HS-27A (cell line): Measurements from ENCODE around the gene P2RY13.

Source experiments
- DNase-seq: peaks from one replicate; pipeline ENCODE4 v3.0.0-alpha.2; 2012; ENCODE audit warnings: low read depth, missing footprints

P2RY13 gene

GRCh38 chr3:151329363-151329762, at the start of gene P2RY13:
Gene P2RY13, minus strand, starts transcription at chr3:151329549. Its CDS starts 21 bp downstream, at chr3:151329528.
- no peak for DNase-seq

- no peak for DNase-seq
Measured at GRCh38 chr3:151377768-151378385, 48.5 kb upstream of the P2RY13 start.

- DNase-seq = no peak
Measured at GRCh38 chr3:151372063-151372820, 42.9 kb upstream of the P2RY13 start.

- no peak for DNase-seq
Measured at GRCh38 chr3:151371526-151371925, 42.2 kb upstream of the P2RY13 start.

- no peak for DNase-seq
Measured at GRCh38 chr3:151367448-151367847, 38.1 kb upstream of the P2RY13 start.

- no peak for DNase-seq
Measured at GRCh38 chr3:151366993-151367392, 37.6 kb upstream of the P2RY13 start.

- DNase-seq = no peak
Measured at GRCh38 chr3:151362751-151363174, 33.4 kb upstream of the P2RY13 start.

GRCh38 chr3:151357463-151357850, 28.1 kb upstream of the P2RY13 start:
- DNase-seq = no peak

GRCh38 chr3:151356794-151357462, 27.6 kb upstream of the P2RY13 start:
- DNase-seq = no peak

- no peak for DNase-seq
Measured at GRCh38 chr3:151351648-151352047, 22.3 kb upstream of the P2RY13 start.

GRCh38 chr3:151351219-151351618, 21.9 kb upstream of the P2RY13 start:
- DNase-seq = no peak

- no peak for DNase-seq
Measured at GRCh38 chr3:151350656-151351055, 21.3 kb upstream of the P2RY13 start.

- no peak for DNase-seq
Measured at GRCh38 chr3:151347432-151347831, 18.1 kb upstream of the P2RY13 start.

GRCh38 chr3:151346292-151346691, 16.9 kb upstream of the P2RY13 start:
- no peak for DNase-seq

GRCh38 chr3:151345859-151346258, 16.5 kb upstream of the P2RY13 start:
- DNase-seq = no peak

GRCh38 chr3:151331696-151332095, 2.3 kb upstream of the P2RY13 start:
- no peak for DNase-seq

GRCh38 chr3:151330899-151331298, 1.6 kb upstream of the P2RY13 start:
- no peak for DNase-seq

- no peak for DNase-seq
Measured at GRCh38 chr3:151330379-151330778, 1.0 kb upstream of the P2RY13 start.

- no peak for DNase-seq
Measured at GRCh38 chr3:151328298-151328995, 902 bp downstream of the P2RY13 start.

- DNase-seq = no peak
Measured at GRCh38 chr3:151327571-151328198, 1.7 kb downstream of the P2RY13 start.

GRCh38 chr3:151322511-151322910, 6.8 kb downstream of the P2RY13 start:
- no peak for DNase-seq

- DNase-seq = no peak
Measured at GRCh38 chr3:151321526-151321925, 7.8 kb downstream of the P2RY13 start.
